PC-3 (cell line): ENCODE results near the gene FALEC. TPM values are rescaled to one million over a fixed set of nuclear protein-coding genes. Genes with fewer than 3 reads are reported as not detected.

ENCODE experiments used
- ATAC-seq: fragments of 200-7000 bp; cut with Tn5 transposase; 2 replicates; pipeline ENCODE4 v1.9.1; 2020; ENCODE audit warnings: mild to moderate bottlenecking, moderate library complexity
- BruUV-seq: library from RNA; stranded (reverse); fragments of 400-500 nt; replicated peaks from 2 replicates; lab custom pipeline; 2021; lab: Mats Ljungman, UMichigan
- CTCF ChIA-PET: fragments of 300-600 bp; sonication (Branson Sonifier 250); formaldehyde crosslinking; loops from one replicate; lab custom pipeline; 2022; ENCODE audit warnings: antibody characterized with exemption; lab: Charles Lee
- POLR2A ChIA-PET: fragments of 300-600 bp; sonication (Branson Sonifier 250); formaldehyde crosslinking; loops from one replicate; lab custom pipeline; 2022; ENCODE audit warnings: antibody characterized with exemption; ENCODE audit not compliant: unreplicated experiment; lab: Charles Lee
- DNase-seq: peaks from one replicate; pipeline ENCODE4 v3.0.0-alpha.2; 2015
- H2AFZ ChIP-seq: fragments of 300-600 bp; sonication (generic); 2 replicates; pipeline ENCODE4 v1.6.0; 2016; ENCODE audit warnings: antibody characterized with exemption, low read length
- H3F3A ChIP-seq: fragments of 300-600 bp; sonication (generic); one replicate; pipeline ENCODE4 v1.6.0; 2017; ENCODE audit warnings: antibody characterized with exemption, low read length, control low read depth, mild to moderate bottlenecking; ENCODE audit not compliant: unreplicated experiment
- H3K27ac ChIP-seq: fragments of 300-600 bp; sonication (generic); 2 replicates; pipeline ENCODE4 v1.5.1; 2016; ENCODE audit warnings: mild to moderate bottlenecking, low read length
- H3K27me3 ChIP-seq: fragments of 300-600 bp; sonication (generic); 2 replicates; pipeline ENCODE4 v1.6.1; 2016; ENCODE audit warnings: low read length, mixed read lengths
- H3K36me3 ChIP-seq: fragments of 300-600 bp; sonication (generic); 2 replicates; pipeline ENCODE4 v1.6.1; 2016; ENCODE audit warnings: low read depth, mixed run types, low read length, mixed read lengths
- H3K4me1 ChIP-seq: fragments of 300-600 bp; sonication (generic); 2 replicates; pipeline ENCODE4 v1.5.1; 2016; ENCODE audit warnings: low read length; ENCODE audit not compliant: insufficient read depth
- H3K4me2 ChIP-seq: fragments of 300-600 bp; sonication (generic); 2 replicates; pipeline ENCODE4 v1.6.0; 2016; ENCODE audit warnings: low read length
- H3K4me3 ChIP-seq: fragments of 300-600 bp; sonication (generic); 2 replicates; pipeline ENCODE4 v1.5.1; 2016; ENCODE audit warnings: mild to moderate bottlenecking, low read length, mixed read lengths
- H3K79me2 ChIP-seq: fragments of 300-600 bp; sonication (generic); 2 replicates; pipeline ENCODE4 v1.6.1; 2017; ENCODE audit warnings: low read length, mixed read lengths
- H3K9ac ChIP-seq: fragments of 300-600 bp; sonication (generic); 2 replicates; pipeline ENCODE4 v1.6.0; 2016; ENCODE audit warnings: mild to moderate bottlenecking, low read length
- H3K9me2 ChIP-seq: fragments of 300-600 bp; sonication (generic); replicated peaks from 2 replicates; pipeline ENCODE4 v1.6.1; 2016; ENCODE audit warnings: mixed run types, low read length, mixed read lengths
- H3K9me3 ChIP-seq: fragments of 300-600 bp; sonication (generic); 2 replicates; pipeline ENCODE4 v1.6.1; 2016; ENCODE audit warnings: low read length, mixed read lengths
- H4K20me1 ChIP-seq: fragments of 300-600 bp; sonication (generic); 2 replicates; pipeline ENCODE4 v1.6.1; 2016; ENCODE audit warnings: low read length, mixed read lengths
- EZH2 ChIP-seq: fragments of 300-600 bp; sonication (generic); IDR thresholded peaks from one replicate; pipeline ENCODE4 v1.6.1; 2017; ENCODE audit warnings: antibody characterized with exemption, mild to moderate bottlenecking, low read length; ENCODE audit not compliant: unreplicated experiment
- EZH2phosphoT487 ChIP-seq: fragments of 300-600 bp; sonication (generic); IDR thresholded peaks from 2 replicates; pipeline ENCODE4 v1.6.1; 2018; ENCODE audit warnings: mild to moderate bottlenecking, antibody characterized with exemption, low read length, borderline replicate concordance
- intact Hi-C: fragments of 100-400 bp; cut with micrococcal nuclease; formaldehyde crosslinking; loops from 2 replicates; pipeline ENCODE4 v1.9.0; 2023
- total RNA-seq: library from RNA; depleted of rRNA; stranded (reverse); fragments of >200 nt; gene quantifications from 2 replicates; pipeline ENCODE4 v1.2.3, GENCODE V29; 2014
- TF ChIP-seq, protein P1 (sequence below): fragments of 300-600 bp; sonication (generic); conservative IDR thresholded peaks from 2 replicates; pipeline ENCODE4 v1.5.1; 2017; ENCODE audit warnings: antibody characterized with exemption, low read depth, mild to moderate bottlenecking, low read length

Gene FALEC
- total RNA-seq, 1 experiment from 2014 or later: 0.73 TPM

GRCh38 chr1:150551784-150552127, 36.2 kb downstream of the FALEC start:
- H2AFZ ChIP-seq: no peak overlapping the region
- H3K79me2 ChIP-seq: no peaks in the 10 kb centered on the region
- intact Hi-C loops: no loop called here
- ATAC-seq: no peak
- ChIA-PET CTCF (interaction anchor here (0.6 to 0.9 kb wide), 2 partner anchors 14 to 32 kb away, joined by 3 to 8 read pairs; no protein-coding TSS in a partner anchor), POLR2A (interaction anchor here (0.6 to 0.7 kb wide), 3 partner anchors 28 to 730 kb away, joined by 4 to 8 read pairs (median 4); partner anchors contain the start of gene MCL1)
- no peaks in the 10 kb centered on the region for H3K27me3 ChIP-seq
- peak overlapping the region; percentile 21; the same call in 1 of the 2 replicates for H3K27ac ChIP-seq
- no peaks in the 10 kb centered on the region for H3K9me2 ChIP-seq
- H3K4me2 ChIP-seq: peak overlapping the region; percentile 42
- TF ChIP-seq EZH2phosphoT487 (no peak), EZH2 (no peak)
- TF ChIP-seq, protein P1, sequence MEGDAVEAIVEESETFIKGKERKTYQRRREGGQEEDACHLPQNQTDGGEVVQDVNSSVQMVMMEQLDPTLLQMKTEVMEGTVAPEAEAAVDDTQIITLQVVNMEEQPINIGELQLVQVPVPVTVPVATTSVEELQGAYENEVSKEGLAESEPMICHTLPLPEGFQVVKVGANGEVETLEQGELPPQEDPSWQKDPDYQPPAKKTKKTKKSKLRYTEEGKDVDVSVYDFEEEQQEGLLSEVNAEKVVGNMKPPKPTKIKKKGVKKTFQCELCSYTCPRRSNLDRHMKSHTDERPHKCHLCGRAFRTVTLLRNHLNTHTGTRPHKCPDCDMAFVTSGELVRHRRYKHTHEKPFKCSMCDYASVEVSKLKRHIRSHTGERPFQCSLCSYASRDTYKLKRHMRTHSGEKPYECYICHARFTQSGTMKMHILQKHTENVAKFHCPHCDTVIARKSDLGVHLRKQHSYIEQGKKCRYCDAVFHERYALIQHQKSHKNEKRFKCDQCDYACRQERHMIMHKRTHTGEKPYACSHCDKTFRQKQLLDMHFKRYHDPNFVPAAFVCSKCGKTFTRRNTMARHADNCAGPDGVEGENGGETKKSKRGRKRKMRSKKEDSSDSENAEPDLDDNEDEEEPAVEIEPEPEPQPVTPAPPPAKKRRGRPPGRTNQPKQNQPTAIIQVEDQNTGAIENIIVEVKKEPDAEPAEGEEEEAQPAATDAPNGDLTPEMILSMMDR: no peak
- H3K9me3 ChIP-seq: no peaks in the 10 kb centered on the region
- no peak for DNase-seq
- BruUV-seq: no TSS peak
- H3K9ac ChIP-seq: no peak overlapping the region
- H3K4me1 ChIP-seq: peaks cover 20% of the 10 kb centered on the region
- no peak overlapping the region for H3K4me3 ChIP-seq
- no peaks in the 10 kb centered on the region for H3K36me3 ChIP-seq
- no peaks in the 10 kb centered on the region for H3F3A ChIP-seq
- H4K20me1 ChIP-seq: no peaks in the 10 kb centered on the region

DNA sequence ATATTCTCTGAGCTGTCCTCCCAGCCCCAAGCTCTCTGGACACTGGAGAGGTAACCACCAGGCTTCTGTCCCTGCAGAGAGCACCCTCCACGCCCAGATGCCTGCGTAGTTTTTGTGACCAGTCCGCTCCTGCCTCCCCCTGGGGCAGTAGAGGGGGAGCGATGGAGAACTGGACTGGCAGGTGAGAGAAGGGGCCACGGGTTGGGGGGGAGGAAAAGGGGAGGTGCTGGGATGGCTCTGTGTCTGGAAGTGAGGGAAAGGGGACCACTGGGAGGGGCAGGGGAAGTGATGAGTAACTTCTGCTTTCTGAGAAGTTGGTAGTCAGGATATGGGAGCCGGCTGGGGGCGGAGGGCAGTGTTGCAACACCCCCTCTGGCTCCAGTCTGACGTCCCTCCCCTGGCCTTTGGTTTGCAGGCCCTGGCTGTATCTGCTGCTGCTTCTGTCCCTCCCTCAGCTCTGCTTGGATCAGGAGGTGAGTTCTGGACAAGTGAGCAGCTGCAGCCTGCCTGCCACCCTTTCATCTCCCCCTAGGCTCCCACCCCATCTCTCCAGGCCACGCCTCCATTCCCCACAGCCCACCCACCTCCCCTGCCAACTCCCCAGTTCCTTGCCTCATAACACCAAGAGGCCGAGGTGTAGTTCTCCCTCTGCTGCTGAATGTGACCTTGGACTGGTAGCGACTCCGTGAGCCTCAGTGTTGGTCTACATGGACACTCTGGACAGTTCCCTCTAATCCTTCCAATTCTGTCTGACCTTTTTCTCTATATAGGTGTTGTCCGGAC, 36.8 kb downstream of the FALEC start:
- POLR2A ChIA-PET: interaction anchor here (0.6 to 0.7 kb wide), 3 partner anchors 27 to 729 kb away, joined by 4 to 8 read pairs (median 4); partner anchors contain the start of gene MCL1
- peak; percentile 15 for ATAC-seq

More for the DNA sequence above, 36.8 kb downstream of the FALEC start:
- no peak overlapping the region for H2AFZ ChIP-seq
- peak overlapping the region; percentile 42 for H3K4me2 ChIP-seq
- intact Hi-C loops: no loop called here
- H3F3A ChIP-seq: no peaks in the 10 kb centered on the region
- H3K9ac ChIP-seq: no peak overlapping the region
- H3K4me1 ChIP-seq: peaks cover 20% of the 10 kb centered on the region
- no peaks in the 10 kb centered on the region for H3K79me2 ChIP-seq
- no peaks in the 10 kb centered on the region for H3K9me2 ChIP-seq
- no peaks in the 10 kb centered on the region for H3K9me3 ChIP-seq
- CTCF ChIA-PET: interaction anchor here (0.9 kb wide), 1 partner anchor 14 kb away, joined by 8 read pairs; no protein-coding TSS in a partner anchor
- no peaks in the 10 kb centered on the region for H3K27me3 ChIP-seq
- H3K36me3 ChIP-seq: no peaks in the 10 kb centered on the region
- BruUV-seq: no TSS peak
- H3K4me3 ChIP-seq: no peak overlapping the region
- TF ChIP-seq EZH2phosphoT487 (no peak), EZH2 (no peak)
- TF ChIP-seq, protein P1: no peak
- H3K27ac ChIP-seq: peak overlapping the region; percentile 31
- peak; percentile 82 for DNase-seq
- no peaks in the 10 kb centered on the region for H4K20me1 ChIP-seq
